ENCODE data around the gene SORL1. TPM values are rescaled to one million over a fixed set of nuclear protein-coding genes. Genes with fewer than 3 reads are reported as not detected.

The SORL1 gene
- total RNA-seq, 2 experiments from 2014 or later, result 115 to 116 TPM

DNA sequence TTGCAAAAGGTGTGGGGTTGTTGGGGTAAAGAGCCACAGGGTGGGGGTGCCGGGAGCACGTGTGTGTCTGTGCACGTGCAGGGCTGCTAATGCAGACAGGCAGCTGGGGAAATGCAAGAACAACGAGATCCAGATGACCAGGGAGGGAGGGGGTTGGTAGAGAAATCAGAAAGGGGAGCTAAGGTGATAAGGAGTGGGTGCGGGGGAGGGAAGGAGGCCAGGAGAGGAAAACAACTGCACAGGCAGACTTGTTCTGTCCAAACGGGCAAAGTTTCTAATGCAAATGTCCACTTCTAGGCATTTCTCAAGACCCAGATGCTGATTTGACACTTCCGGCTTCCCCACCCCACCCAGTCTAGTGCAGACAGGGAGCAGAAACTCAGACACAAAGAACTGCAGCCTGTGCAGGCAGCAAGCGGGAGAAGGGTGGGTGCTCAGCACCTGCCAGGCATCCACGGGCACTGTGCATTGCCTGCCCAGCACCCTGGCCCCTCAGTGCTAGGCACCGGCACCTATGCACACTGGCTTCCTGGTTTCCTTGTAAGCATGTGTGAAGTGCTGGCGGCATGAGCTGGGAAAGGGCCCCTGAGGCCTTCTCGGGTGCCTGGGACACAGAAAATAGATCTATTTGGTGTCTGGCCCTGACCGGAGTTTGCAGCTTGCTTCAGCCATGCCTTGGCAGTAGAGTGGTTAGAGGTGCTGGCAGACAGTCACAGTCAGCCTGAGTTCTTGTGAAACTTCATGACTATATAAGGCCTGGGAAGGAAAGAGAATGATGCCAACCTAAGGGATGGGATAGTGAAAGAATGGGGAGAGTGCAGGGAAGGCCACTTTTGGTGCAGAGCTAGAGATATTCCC, 220.7 kb downstream of the SORL1 start:
- Mint-ChIP-seq H3K4me1 (no peaks in the 10 kb centered on the region), H3K4me3 (no peak overlapping the region), H3K27me3 (peaks cover 5% of the 10 kb centered on the region), H3K36me3 (ENCODE audit: low read depth) (no peaks in the 10 kb centered on the region), H3K27ac (no peak overlapping the region), H3K9me3 (no peaks in the 10 kb centered on the region)
- CTCF ChIA-PET, result no interaction called here
- DNase-seq, result no peak
- POLR2A ChIA-PET, result no interaction called here

GRCh38 chr11:121681550-121682268, 229.6 kb downstream of the SORL1 start:
- POLR2A ChIA-PET, result no interaction called here
- Mint-ChIP-seq H3K4me3 (no peak overlapping the region), H3K4me1 (no peaks in the 10 kb centered on the region), H3K27me3 (no peaks in the 10 kb centered on the region), H3K27ac (no peak overlapping the region), H3K9me3 (no peaks in the 10 kb centered on the region), H3K36me3 (ENCODE audit: low read depth) (no peaks in the 10 kb centered on the region)
- no peak for DNase-seq
- CTCF ChIA-PET, result no interaction called here

Other genes starting within 250 kb of the SORL1 start
- 10 to 100 TPM; 28.5 to 29.4 TPM for gene SC5D, start 159.5 kb upstream of the SORL1 start, total RNA-seq

All from activated CD4-positive, alpha-beta memory T cell treated with anti-CD3 and anti-CD28 coated beads, Interleukin-2, amount 10 ng/mL, durations not matched to agents 7 days and 5 days (primary cell).